DND-41 (cell line): ENCODE measurements around the gene FARP1.

Experiments
- ATAC-seq: fragments of 200-7000 bp; cut with Tn5 transposase; 3 replicates; pipeline ENCODE4 v1.9.1; 2021; ENCODE audit warnings: low read depth; ENCODE audit not compliant: insufficient read depth
- DNase-seq: peaks from one replicate; pipeline ENCODE4 v3.0.0-alpha.2; 2020
- H2AFZ ChIP-seq: 2 replicates; pipeline ENCODE4 v1.6.0; 2012; ENCODE audit warnings: low read depth, low read length
- H3K27ac ChIP-seq: 2 replicates; pipeline ENCODE4 v1.5.1; 2012; ENCODE audit warnings: low read length, inconsistent platforms
- H3K27me3 ChIP-seq: fragments of 200-600 bp; sonication (generic); 2 replicates; pipeline ENCODE4 v1.6.0; 2012; ENCODE audit warnings: low read length, mild to moderate bottlenecking, inconsistent platforms; ENCODE audit not compliant: insufficient read depth, poor library complexity
- H3K36me3 ChIP-seq: 2 replicates; pipeline ENCODE4 v1.5.1; 2012; ENCODE audit warnings: low read length, inconsistent platforms; ENCODE audit not compliant: insufficient read depth
- H3K4me1 ChIP-seq: 2 replicates; pipeline ENCODE4 v1.5.1; 2012; ENCODE audit warnings: mild to moderate bottlenecking, low read length; ENCODE audit not compliant: insufficient read depth
- H3K4me2 ChIP-seq: 2 replicates; pipeline ENCODE4 v1.6.0; 2012; ENCODE audit warnings: mild to moderate bottlenecking, moderate library complexity, low read length, inconsistent platforms; ENCODE audit not compliant: insufficient read depth
- H3K4me3 ChIP-seq, 2 experiments: fragments of 200-600 bp in 1 of 2; shearing (Covaris generic) in 1 of 2; 2 replicates each; pipeline ENCODE4 v1.5.1; 2012 to 2016; ENCODE audit warnings: inconsistent platforms in 2 of 2, low read length in 2 of 2, mild to moderate bottlenecking in 2 of 2, low read depth in 1 of 2, moderate library complexity in 1 of 2
- H3K79me2 ChIP-seq: 2 replicates; pipeline ENCODE4 v1.6.0; 2012; ENCODE audit warnings: low read length, inconsistent platforms; ENCODE audit not compliant: insufficient read depth
- H3K9ac ChIP-seq: 2 replicates; pipeline ENCODE4 v1.6.0; 2012; ENCODE audit warnings: low read depth, mild to moderate bottlenecking, inconsistent platforms, low read length, moderate library complexity
- H3K9me3 ChIP-seq: 2 replicates; pipeline ENCODE4 v1.5.1; 2012; ENCODE audit warnings: low read length, moderate library complexity, mild to moderate bottlenecking, inconsistent platforms; ENCODE audit not compliant: insufficient read depth, severe bottlenecking
- H4K20me1 ChIP-seq: 2 replicates; pipeline ENCODE4 v1.6.0; 2012; ENCODE audit warnings: low read length; ENCODE audit not compliant: insufficient read depth
- EZH2 ChIP-seq: IDR thresholded peaks from 3 replicates; pipeline ENCODE4 v1.6.1; 2012; ENCODE audit warnings: borderline replicate concordance, low read depth, mild to moderate bottlenecking, moderate library complexity, low read length, inconsistent platforms; ENCODE audit not compliant: severe bottlenecking
- TF ChIP-seq, protein P1 (sequence below): IDR thresholded peaks from 2 replicates; pipeline ENCODE4 v1.5.1; 2012; ENCODE audit warnings: borderline replicate concordance, low read length, moderate library complexity, mild to moderate bottlenecking; ENCODE audit not compliant: poor library complexity, severe bottlenecking; ENCODE audit errors: extremely low read depth

Gene FARP1

DNA sequence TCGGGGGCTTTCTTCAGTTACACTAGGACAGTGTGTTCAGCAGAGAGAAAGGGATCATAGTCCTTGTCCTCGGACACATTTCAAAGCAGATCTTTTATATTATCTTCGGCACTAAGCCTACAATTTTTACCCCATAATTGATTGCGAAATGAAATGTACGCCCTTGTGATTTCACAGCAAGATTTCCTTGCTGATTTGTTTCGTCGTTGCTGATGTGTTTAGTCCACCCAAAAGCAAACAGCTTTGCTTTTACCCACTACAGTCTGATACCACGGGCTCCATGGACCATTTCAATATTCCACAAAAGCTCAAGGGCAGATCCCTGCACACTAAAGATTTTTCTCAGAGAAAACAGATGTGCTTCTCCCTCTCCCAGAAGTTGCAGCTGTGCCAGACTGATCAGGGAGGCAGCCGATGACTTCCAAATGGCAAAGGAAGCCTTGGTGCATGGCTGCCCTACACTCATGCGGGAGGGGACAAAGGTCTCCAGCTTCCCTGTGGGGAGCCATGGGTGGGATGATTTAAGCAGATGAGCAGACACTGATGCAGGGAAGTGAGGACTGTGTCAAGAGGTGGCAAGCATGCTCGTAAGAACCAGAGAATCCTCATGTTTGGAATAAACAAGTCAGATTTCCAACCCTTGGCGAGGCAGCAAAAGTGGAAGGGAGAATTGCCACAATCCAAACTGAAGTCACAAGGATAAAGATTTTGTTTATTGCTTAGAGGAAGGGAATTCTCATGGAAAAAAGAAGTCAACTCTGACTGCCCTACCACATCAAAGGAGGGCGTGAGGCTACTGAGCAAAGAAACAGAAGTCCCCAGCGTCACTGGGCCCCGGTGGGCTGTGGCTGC, 353.0 kb downstream of the FARP1 start:
- no peaks in the 10 kb centered on the region for H3K9me3 ChIP-seq
- peaks cover 79% of the 10 kb centered on the region for H4K20me1 ChIP-seq
- H3K4me2 ChIP-seq, result no peak overlapping the region
- no peak overlapping the region for H3K4me3 ChIP-seq
- no peak overlapping the region for H3K9ac ChIP-seq
- H3K36me3 ChIP-seq, result peaks cover 22% of the 10 kb centered on the region
- no peaks in the 10 kb centered on the region for H3K27me3 ChIP-seq
- no peak for ATAC-seq
- peaks cover 93% of the 10 kb centered on the region for H3K79me2 ChIP-seq
- no peak for DNase-seq
- H2AFZ ChIP-seq, result no peak overlapping the region
- H3K4me1 ChIP-seq, result no peaks in the 10 kb centered on the region; the same call in 1 of the 2 replicates
- no peak overlapping the region for H3K27ac ChIP-seq
- no peak for TF ChIP-seq EZH2
- TF ChIP-seq, protein P1, sequence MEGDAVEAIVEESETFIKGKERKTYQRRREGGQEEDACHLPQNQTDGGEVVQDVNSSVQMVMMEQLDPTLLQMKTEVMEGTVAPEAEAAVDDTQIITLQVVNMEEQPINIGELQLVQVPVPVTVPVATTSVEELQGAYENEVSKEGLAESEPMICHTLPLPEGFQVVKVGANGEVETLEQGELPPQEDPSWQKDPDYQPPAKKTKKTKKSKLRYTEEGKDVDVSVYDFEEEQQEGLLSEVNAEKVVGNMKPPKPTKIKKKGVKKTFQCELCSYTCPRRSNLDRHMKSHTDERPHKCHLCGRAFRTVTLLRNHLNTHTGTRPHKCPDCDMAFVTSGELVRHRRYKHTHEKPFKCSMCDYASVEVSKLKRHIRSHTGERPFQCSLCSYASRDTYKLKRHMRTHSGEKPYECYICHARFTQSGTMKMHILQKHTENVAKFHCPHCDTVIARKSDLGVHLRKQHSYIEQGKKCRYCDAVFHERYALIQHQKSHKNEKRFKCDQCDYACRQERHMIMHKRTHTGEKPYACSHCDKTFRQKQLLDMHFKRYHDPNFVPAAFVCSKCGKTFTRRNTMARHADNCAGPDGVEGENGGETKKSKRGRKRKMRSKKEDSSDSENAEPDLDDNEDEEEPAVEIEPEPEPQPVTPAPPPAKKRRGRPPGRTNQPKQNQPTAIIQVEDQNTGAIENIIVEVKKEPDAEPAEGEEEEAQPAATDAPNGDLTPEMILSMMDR, result no peak

DNA sequence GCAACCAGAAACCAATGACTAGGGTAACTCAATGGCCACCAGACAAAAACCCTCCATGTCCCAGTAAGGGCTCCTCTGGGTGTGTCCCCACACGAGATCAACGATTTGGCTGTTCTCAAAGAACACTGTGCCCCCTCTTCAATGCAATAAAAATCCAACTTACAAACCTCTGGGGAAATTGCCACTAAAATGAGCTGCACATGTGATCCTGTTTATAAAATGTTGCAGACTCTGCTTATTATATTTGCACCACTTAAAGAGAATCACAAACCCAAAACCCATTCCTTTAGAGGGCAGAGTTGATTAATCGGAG, 353.5 kb downstream of the FARP1 start:
- H3K27ac ChIP-seq, result no peak overlapping the region
- H3K4me1 ChIP-seq, result no peaks in the 10 kb centered on the region
- H4K20me1 ChIP-seq, result peaks cover 77% of the 10 kb centered on the region
- peaks cover 93% of the 10 kb centered on the region for H3K79me2 ChIP-seq
- H3K9ac ChIP-seq, result no peak overlapping the region
- H3K9me3 ChIP-seq, result no peaks in the 10 kb centered on the region
- no peak overlapping the region for H2AFZ ChIP-seq
- H3K36me3 ChIP-seq, result peaks cover 22% of the 10 kb centered on the region
- ATAC-seq (no peak), DNase-seq (no peak)
- TF ChIP-seq EZH2, result no peak
- TF ChIP-seq, protein P1, result no peak
- H3K4me3 ChIP-seq, result no peak overlapping the region
- H3K4me2 ChIP-seq, result no peak overlapping the region
- H3K27me3 ChIP-seq, result no peaks in the 10 kb centered on the region

GRCh38 chr13:98496966-98497365, 354.1 kb downstream of the FARP1 start:
- no peaks in the 10 kb centered on the region for H3K4me1 ChIP-seq
- no peak overlapping the region for H3K27ac ChIP-seq
- peaks cover 93% of the 10 kb centered on the region for H3K79me2 ChIP-seq
- no peak overlapping the region for H3K4me3 ChIP-seq
- no peak for TF ChIP-seq EZH2
- TF ChIP-seq, protein P1, result no peak
- peaks cover 79% of the 10 kb centered on the region for H4K20me1 ChIP-seq
- peaks cover 22% of the 10 kb centered on the region for H3K36me3 ChIP-seq
- ATAC-seq (no peak), DNase-seq (no peak)
- H3K4me2 ChIP-seq, result no peak overlapping the region
- no peaks in the 10 kb centered on the region for H3K27me3 ChIP-seq
- no peak overlapping the region for H3K9ac ChIP-seq
- no peaks in the 10 kb centered on the region for H3K9me3 ChIP-seq
- no peak overlapping the region for H2AFZ ChIP-seq
